K562 (cell line): ENCODE measurements around the gene TRAIP. TPM values are rescaled to one million over a fixed set of nuclear protein-coding genes. Genes with fewer than 3 reads are reported as not detected.

ENCODE experiments used
- ATAC-seq: fragments of 200-7000 bp; cut with Tn5 transposase; 3 replicates; pipeline ENCODE4 v1.9.1; 2020; ENCODE audit warnings: moderate library complexity
- BruUV-seq: library from RNA; stranded (reverse); fragments of 400-500 nt; replicated peaks from 2 replicates; lab custom pipeline; 2021; lab: Mats Ljungman, UMichigan
- CTCF ChIA-PET: fragments of 300-600 bp; formaldehyde crosslinking; extraction: SDS; loops from one replicate; lab custom pipeline; 2021; ENCODE audit warnings: low intra/inter-chr PET ratio; lab: Yijun Ruan, JAX
- POLR2A ChIA-PET: fragments of 300-600, 350-650 bp; sonication (Branson Sonifier 250); formaldehyde crosslinking; extraction: SDS; loops from one replicate; lab custom pipeline; 2021; ENCODE audit warnings: antibody characterized with exemption, inconsistent platforms; lab: Yijun Ruan, JAX
- DNase-seq, 4 experiments: peaks; one replicate each; pipeline versions ENCODE4 v3.0.0 to v3.0.0-alpha.2; 2011 to 2018; ENCODE audit warnings: low spot score in 3 of 4, mixed read lengths in 3 of 4; ENCODE audit errors: extremely low read depth in 1 of 4
- FAIRE-seq: peaks from 2 replicates; lab custom pipeline; 2011; peaks lifted over from hg19 to GRCh38; lab: Jason Lieb, UNC
- H2AFZ ChIP-seq: 2 replicates; pipeline ENCODE4 v1.6.0; 2011; ENCODE audit warnings: low read depth, low read length, control low read depth, inconsistent platforms
- H3K27ac ChIP-seq: fragments of 200-600 bp; 3 replicates; pipeline ENCODE4 v1.8.0; 2011; ENCODE audit warnings: low read depth, mild to moderate bottlenecking, control low read depth, inconsistent platforms, low read length, moderate library complexity, mixed read lengths; ENCODE audit errors: extremely low read depth
- H3K27me3 ChIP-seq, 2 experiments: fragments of 300-600 bp in 1 of 2; 2 replicates in 1 of 2; 3 replicates in 1 of 2; pipeline versions ENCODE4 v1.6.0 to v1.8.0; 2011; ENCODE audit warnings: inconsistent platforms in 2 of 2, low read length in 2 of 2, mild to moderate bottlenecking in 1 of 2, mixed read lengths in 1 of 2, moderate library complexity in 1 of 2; ENCODE audit not compliant: control insufficient read depth in 2 of 2, insufficient read depth in 2 of 2
- H3K36me3 ChIP-seq: fragments of 300-600 bp; 3 replicates; pipeline ENCODE4 v1.8.0; 2011; ENCODE audit warnings: mild to moderate bottlenecking, low read length, inconsistent platforms; ENCODE audit not compliant: control insufficient read depth, insufficient read depth
- H3K4me1 ChIP-seq, 2 experiments: fragments of 200-600 bp in 1 of 2; replicated peaks in 1 of 2; 2 replicates in 1 of 2; 3 replicates in 1 of 2; pipeline versions ENCODE4 v1.5.1 to v1.8.0; 2011; ENCODE audit warnings: inconsistent platforms in 2 of 2, low read length in 2 of 2, mild to moderate bottlenecking in 1 of 2, mixed read lengths in 1 of 2, moderate library complexity in 1 of 2; ENCODE audit not compliant: control insufficient read depth in 2 of 2, insufficient read depth in 2 of 2
- H3K4me2 ChIP-seq: 2 replicates; pipeline ENCODE4 v1.6.1; 2011; ENCODE audit warnings: low read length, control low read depth, inconsistent platforms, mixed read lengths; ENCODE audit not compliant: insufficient read depth
- H3K4me3 ChIP-seq: fragments of 200-600 bp; sonication (generic), shearing (Covaris generic); 2 replicates; pipeline ENCODE4 v1.5.1; 2016; ENCODE audit warnings: control low read depth, inconsistent platforms
- H3K79me2 ChIP-seq: fragments of 200-600 bp; 3 replicates; pipeline ENCODE4 v1.8.0; 2011; ENCODE audit warnings: low read length, inconsistent platforms; ENCODE audit not compliant: control insufficient read depth, insufficient read depth
- H3K9ac ChIP-seq, 2 experiments: 2 replicates each; pipeline versions ENCODE4 v1.6.0 to v1.6.1; 2011; ENCODE audit warnings: low read depth in 2 of 2, low read length in 2 of 2, control low read depth in 1 of 2, inconsistent platforms in 1 of 2, mild to moderate bottlenecking in 1 of 2, mixed read lengths in 1 of 2; ENCODE audit not compliant: insufficient read depth in 1 of 2
- H3K9me1 ChIP-seq: one replicate; pipeline ENCODE4 v1.6.0; 2011; ENCODE audit warnings: inconsistent platforms, mild to moderate bottlenecking, low read length, moderate library complexity; ENCODE audit not compliant: control insufficient read depth, insufficient read depth
- H3K9me3 ChIP-seq: replicated peaks from 2 replicates; pipeline ENCODE4 v1.5.1; 2011; ENCODE audit warnings: low read depth, low read length, inconsistent platforms; ENCODE audit not compliant: control insufficient read depth, insufficient read depth
- H4K20me1 ChIP-seq: replicated peaks from 2 replicates; pipeline ENCODE4 v1.6.1; 2011; ENCODE audit warnings: low read length, inconsistent platforms, mixed read lengths; ENCODE audit not compliant: control insufficient read depth, insufficient read depth
- BMI1 ChIP-seq: fragments of 150-350 bp; IDR thresholded peaks from 2 replicates; pipeline ENCODE4 v1.6.1; 2014; ENCODE audit warnings: low read length
- CREB3L1 ChIP-seq: fragments of 450-650 bp; IDR thresholded peaks from 2 replicates; pipeline ENCODE4 v1.6.1; 2014; ENCODE audit warnings: low read depth, mild to moderate bottlenecking, moderate library complexity, borderline replicate concordance
- EGR1 ChIP-seq: fragments of 450-650 bp; conservative IDR thresholded peaks from 2 replicates; pipeline ENCODE4 v1.6.1; 2017; ENCODE audit warnings: mild to moderate bottlenecking
- ETV1 ChIP-seq: fragments of 450-650 bp; conservative IDR thresholded peaks from 2 replicates; pipeline ENCODE4 v1.6.1; 2016; ENCODE audit warnings: missing genetic modification characterization, control low read depth, low read depth, missing compliant biosample characterization
- HNRNPL ChIP-seq: fragments of 200-400 bp; formaldehyde crosslinking; IDR thresholded peaks from 2 replicates; pipeline ENCODE4 v1.6.1; 2017; ENCODE audit warnings: low read depth, mild to moderate bottlenecking, low read length
- HNRNPLL ChIP-seq: fragments of 200-400 bp; formaldehyde crosslinking; IDR thresholded peaks from 2 replicates; pipeline ENCODE4 v1.6.1; 2017; ENCODE audit warnings: low read length, low read depth, mild to moderate bottlenecking; ENCODE audit not compliant: poor library complexity, severe bottlenecking
- HOXB6 ChIP-seq: fragments of 250-450 bp; sonication (Bioruptor Pico); IDR thresholded peaks from 2 replicates; pipeline ENCODE4 v1.5.1; 2022; ENCODE audit warnings: mild to moderate bottlenecking, borderline replicate concordance
- KAT8 ChIP-seq: fragments of 450-650 bp; IDR thresholded peaks from 2 replicates; pipeline ENCODE4 v1.6.1; 2016; ENCODE audit warnings: low read depth, mild to moderate bottlenecking
- MTA1 ChIP-seq: fragments of 450-650 bp; IDR thresholded peaks from 2 replicates; pipeline ENCODE4 v1.6.1; 2017; ENCODE audit warnings: borderline replicate concordance
- XRCC5 ChIP-seq: fragments of 200-400 bp; formaldehyde crosslinking; IDR thresholded peaks from 2 replicates; pipeline ENCODE4 v1.6.1; 2017; ENCODE audit warnings: low read depth, mild to moderate bottlenecking, low read length
- ZBTB17 ChIP-seq: fragments of 450-650 bp; formaldehyde crosslinking; IDR thresholded peaks from 2 replicates; pipeline ENCODE4 v1.4.0; 2020; ENCODE audit warnings: mild to moderate bottlenecking
- ZNF347 ChIP-seq: fragments of 450-650 bp; formaldehyde crosslinking; IDR thresholded peaks from 2 replicates; pipeline ENCODE4 v1.4.0; 2020; ENCODE audit warnings: low read depth, mild to moderate bottlenecking, moderate library complexity
- ZNF507 ChIP-seq: conservative IDR thresholded peaks from 2 replicates; pipeline ENCODE4 v1.6.1; 2017; ENCODE audit warnings: missing genetic modification characterization, missing compliant biosample characterization
- ZNF778 ChIP-seq: fragments of 450-650 bp; formaldehyde crosslinking; IDR thresholded peaks from 2 replicates; pipeline ENCODE4 v1.4.0; 2020; ENCODE audit warnings: mild to moderate bottlenecking, moderate library complexity
- WGBS: fragments of 100-300 bp; shearing (Covaris generic); methylation state at CpG from one replicate; pipeline ENCODE4 v1.1.6; 2016; ENCODE audit warnings: low coverage, mixed read lengths; ENCODE audit not compliant: insufficient coverage; ENCODE audit errors: missing lambda C conversion rate; 5-methylcytosine and 5-hydroxymethylcytosine counted together
- in situ Hi-C: fragments of 300-500 bp; cut with MboI; formaldehyde crosslinking; loops from 4 replicates; pipeline ENCODE4 v1.15.0; 2018; ENCODE audit warnings: inconsistent platforms, mixed read lengths
- intact Hi-C: fragments of 100-400 bp; cut with micrococcal nuclease; formaldehyde crosslinking; loops from 2 replicates; pipeline ENCODE4 v1.14.2; 2022
- polyA plus RNA-seq, 8 experiments: library from polyadenylated mRNA; depleted of rRNA in 4 of 8; stranded (reverse) in 5 of 8; unstranded in 3 of 8; fragments of >200 nt; fragmentation: Nextera tagmentation in 2 of 8; fragmentation: Illumina TruSeq in 1 of 8; extraction: Ambion mirVana in 2 of 8; extraction: Trizol in 1 of 8; gene quantifications; 2 replicates each; pipeline versions ENCODE4 v1.2.1 to v1.2.3, GENCODE V29; 2011 to 2014; ENCODE audit warnings: inconsistent platforms in 1 of 8, missing spikeins in 1 of 8
- total RNA-seq, 7 experiments: library from RNA; depleted of rRNA in 6 of 7; stranded (reverse); fragments of >200 nt in 6 of 7; fragmentation: Illumina TruSeq in 2 of 7; extraction: Trizol in 2 of 7; gene quantifications; 2 replicates each; pipeline versions ENCODE4 v1.2.1 to v1.2.3, GENCODE V29; 2011 to 2021; ENCODE audit warnings: low replicate concordance in 1 of 7

Gene TRAIP
- total and polyA plus RNA-seq, 9 of the 15 experiments (the other 6 are each of a cell fraction or from before 2014, with no cell fraction given) = 14.3 to 38.6 (median 21.2) TPM

DNA sequence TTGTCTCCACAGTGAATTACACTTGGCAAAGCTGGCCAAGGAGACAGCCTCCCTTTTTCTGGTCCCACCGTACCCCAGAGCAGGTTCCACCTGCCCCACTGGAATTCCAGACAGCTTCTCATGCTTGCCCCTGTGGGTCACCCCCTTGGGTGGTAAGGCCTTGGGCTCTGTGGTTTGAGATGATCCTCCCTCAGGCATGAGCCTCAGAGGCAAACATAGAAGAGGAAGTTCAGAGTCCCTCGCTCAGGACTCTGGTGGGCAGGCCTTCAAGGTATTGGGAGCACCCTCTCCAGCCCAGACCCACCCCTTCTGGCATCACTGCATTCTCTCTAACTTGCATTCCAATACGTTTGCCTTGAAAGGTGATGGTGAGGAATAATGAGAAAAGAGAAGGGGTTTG lies 25.0 kb downstream of the TRAIP start:
- Histone ChIP-seq H3K9ac (no peak overlapping the region), H3K9me1 (no peaks in the 10 kb centered on the region), H3K9me3 (no peaks in the 10 kb centered on the region), H2AFZ (no peak overlapping the region), H3K4me2 (no peak overlapping the region), H3K27me3 (no peaks in the 10 kb centered on the region), H3K4me1 (no peaks in the 10 kb centered on the region), H3K27ac (no peak overlapping the region), H3K4me3 (no peak overlapping the region), H3K79me2 (no peaks in the 10 kb centered on the region), H3K36me3 (peaks cover 56% of the 10 kb centered on the region; the same call in 2 of the 3 replicates), H4K20me1 (no peaks in the 10 kb centered on the region)
- WGBS = 74% methylated on average over 3 of the region's 3 CpGs
- BruUV-seq = no TSS peak
- no peak for FAIRE-seq
- in situ Hi-C loops (no loop called here), intact Hi-C loops (no loop called here)
- no peak for ATAC-seq
- ChIA-PET POLR2A (interaction anchor here (0.7 to 0.9 kb wide), 2 partner anchors 9 to 18 kb away, joined by 3 read pairs; partner anchors contain the start of gene UBA7), CTCF (no interaction called here)
- no peak for DNase-seq
- TF ChIP-seq ZBTB17 (CRISPR knock-in tag) (no peak), ZNF778 (no peak), XRCC5 (no peak), KAT8 (no peak)

DNA sequence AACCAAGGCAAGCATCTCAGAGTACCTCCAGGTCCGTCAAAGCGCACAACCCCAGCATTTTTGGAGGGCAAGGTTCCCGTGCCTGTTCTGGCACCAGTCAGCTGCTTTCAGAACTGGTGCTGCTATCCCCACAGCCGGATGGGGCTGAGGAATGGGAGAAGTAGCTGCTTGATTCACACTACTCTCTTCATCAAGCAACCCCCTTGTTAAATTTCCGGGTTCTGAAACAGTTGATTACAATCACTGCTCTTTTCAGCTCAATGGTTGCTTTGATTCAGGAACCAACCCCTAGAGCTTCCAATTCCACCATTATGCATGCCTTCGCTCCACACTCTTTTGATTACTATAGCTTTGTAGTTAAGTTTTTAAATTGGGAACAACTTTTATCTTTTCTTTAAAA lies 30.3 kb downstream of the TRAIP start:
- no peaks in the 10 kb centered on the region for H3K27me3 ChIP-seq
- FAIRE-seq = no peak
- no peaks in the 10 kb centered on the region for H3K4me1 ChIP-seq
- no peak overlapping the region for H3K9ac ChIP-seq
- no TSS peak for BruUV-seq
- TF ChIP-seq ZNF507 (tag) (no peak), HOXB6 (CRISPR knock-in tag) (no peak), HNRNPL (no peak), MTA1 (no peak), EGR1 (no peak), BMI1 (no peak), ETV1 (tag) (no peak), ZNF347 (CRISPR knock-in tag) (no peak), CREB3L1 (no peak), HNRNPLL (no peak)
- DNase-seq = no peak
- ATAC-seq = no peak
- CTCF ChIA-PET = no interaction called here
- H3K9me1 ChIP-seq = no peaks in the 10 kb centered on the region
- no peaks in the 10 kb centered on the region for H3K79me2 ChIP-seq
- intact Hi-C loops (no loop called here), in situ Hi-C loops (no loop called here)
- POLR2A ChIA-PET = interaction anchor here (0.6 to 1.1 kb wide), 3 partner anchors 9 to 20 kb away, joined by 3 to 4 read pairs (median 4); no protein-coding TSS in a partner anchor
- H2AFZ ChIP-seq = no peak overlapping the region
- no peaks in the 10 kb centered on the region for H3K9me3 ChIP-seq
- H3K36me3 ChIP-seq = peaks cover 26% of the 10 kb centered on the region; the same call in 1 of the 3 replicates
- H3K4me2 ChIP-seq = no peak overlapping the region
- 53% methylated on average over 6 of the region's 6 CpGs for WGBS
- H3K27ac ChIP-seq = no peak overlapping the region
- H4K20me1 ChIP-seq = no peaks in the 10 kb centered on the region
- H3K4me3 ChIP-seq = no peak overlapping the region
